IPS-18c (cell line): ENCODE results near the gene CDK15.

Experiments used
- H3K4me3 ChIP-seq: 2 replicates; pipeline ENCODE4 v1.7.0; 2013; ENCODE audit warnings: low read depth, mild to moderate bottlenecking, low read length, moderate library complexity; ENCODE audit not compliant: insufficient read depth
- H3K9me3 ChIP-seq: one replicate; pipeline ENCODE4 v1.6.1; 2013; ENCODE audit warnings: mild to moderate bottlenecking, low read length, moderate library complexity; ENCODE audit not compliant: control insufficient read depth, insufficient read depth

CDK15 gene

DNA sequence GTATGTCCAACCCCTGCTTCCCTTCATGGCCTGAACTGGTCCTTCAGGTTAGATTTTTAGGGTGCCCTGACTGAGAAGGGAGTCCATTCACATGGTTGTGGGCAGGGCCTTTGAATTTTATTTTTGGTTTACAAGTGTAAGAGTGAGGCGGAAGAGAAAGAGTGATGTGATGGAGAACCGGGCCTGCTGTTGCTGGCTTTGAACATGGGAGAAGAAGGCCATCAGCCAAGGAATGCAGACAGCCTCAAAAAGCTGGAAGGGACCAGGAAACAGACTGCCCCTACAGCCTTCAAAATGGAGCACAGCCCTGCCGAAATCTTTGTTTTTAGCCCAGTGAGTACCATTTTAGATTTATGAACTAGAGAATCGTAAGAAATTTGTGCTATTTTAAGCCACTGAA is 105.0 kb downstream of the CDK15 start:
- Histone ChIP-seq H3K9me3 (peaks cover 2% of the 10 kb centered on the region), H3K4me3 (no peak overlapping the region)

DNA sequence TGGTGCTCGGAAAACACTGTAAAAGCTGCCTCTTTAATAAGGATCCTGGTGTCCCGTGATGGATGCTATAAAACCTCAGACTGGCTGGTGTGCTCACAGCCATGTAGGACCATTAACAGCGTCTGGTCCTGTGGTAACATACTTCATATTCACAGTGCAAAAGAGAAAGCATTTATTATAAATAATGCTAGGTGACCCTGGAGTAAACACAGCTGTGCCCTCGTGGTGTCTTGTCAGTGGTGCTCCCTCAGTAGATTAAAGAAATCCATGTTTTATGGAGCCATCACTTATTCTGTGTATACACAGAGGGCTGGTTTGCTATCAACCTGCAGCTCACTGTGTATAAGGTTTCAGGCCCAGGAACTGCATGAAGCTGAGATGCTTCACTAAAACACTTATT is 106.9 kb downstream of the CDK15 start:
- Histone ChIP-seq H3K9me3 (peaks cover 2% of the 10 kb centered on the region), H3K4me3 (no peak overlapping the region)

DNA sequence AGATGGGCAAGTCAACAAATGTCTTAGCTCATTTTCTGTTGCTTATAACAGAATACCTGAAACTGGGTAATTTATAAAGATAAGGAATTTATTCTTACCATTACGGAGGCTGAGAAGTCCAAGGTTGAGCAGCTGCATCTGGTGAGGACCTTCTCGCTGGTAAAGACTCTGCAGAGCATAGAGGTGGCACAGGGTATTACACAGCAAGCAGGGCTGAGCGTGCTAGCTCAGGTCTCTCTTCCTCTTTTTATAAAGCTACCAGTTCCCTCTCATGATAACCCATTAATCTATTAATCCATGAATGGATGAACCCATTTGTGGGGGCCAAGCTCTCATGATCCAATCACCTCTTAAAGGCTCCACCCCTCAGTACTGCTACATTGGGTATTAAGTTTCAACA is 109.1 kb downstream of the CDK15 start:
- H3K4me3 ChIP-seq, result no peak overlapping the region

DNA sequence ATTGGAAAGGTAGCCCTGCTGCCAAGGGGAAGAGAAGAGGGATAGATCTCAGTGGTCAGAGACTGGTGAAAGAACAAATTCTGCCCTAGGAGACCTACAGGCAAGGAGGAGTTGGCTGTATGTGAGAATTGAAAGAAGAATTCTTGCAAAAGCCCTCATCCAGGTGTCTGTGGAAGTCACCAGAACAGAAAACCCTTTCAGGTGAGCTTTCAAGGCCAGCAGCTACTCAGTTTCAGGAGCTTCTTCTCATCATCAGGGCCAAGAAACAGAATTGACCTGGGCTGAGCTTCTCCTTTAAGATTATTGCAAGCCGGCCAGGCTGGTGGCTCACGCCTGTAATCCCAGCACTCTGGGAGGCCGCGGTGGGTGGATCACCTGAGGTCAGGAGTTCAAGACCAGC is 110.2 kb downstream of the CDK15 start:
- Histone ChIP-seq H3K4me3 (no peak overlapping the region), H3K9me3 (peaks cover 2% of the 10 kb centered on the region)

More for the DNA sequence above, 109.1 kb downstream of the CDK15 start:
- peaks cover 2% of the 10 kb centered on the region for H3K9me3 ChIP-seq

DNA sequence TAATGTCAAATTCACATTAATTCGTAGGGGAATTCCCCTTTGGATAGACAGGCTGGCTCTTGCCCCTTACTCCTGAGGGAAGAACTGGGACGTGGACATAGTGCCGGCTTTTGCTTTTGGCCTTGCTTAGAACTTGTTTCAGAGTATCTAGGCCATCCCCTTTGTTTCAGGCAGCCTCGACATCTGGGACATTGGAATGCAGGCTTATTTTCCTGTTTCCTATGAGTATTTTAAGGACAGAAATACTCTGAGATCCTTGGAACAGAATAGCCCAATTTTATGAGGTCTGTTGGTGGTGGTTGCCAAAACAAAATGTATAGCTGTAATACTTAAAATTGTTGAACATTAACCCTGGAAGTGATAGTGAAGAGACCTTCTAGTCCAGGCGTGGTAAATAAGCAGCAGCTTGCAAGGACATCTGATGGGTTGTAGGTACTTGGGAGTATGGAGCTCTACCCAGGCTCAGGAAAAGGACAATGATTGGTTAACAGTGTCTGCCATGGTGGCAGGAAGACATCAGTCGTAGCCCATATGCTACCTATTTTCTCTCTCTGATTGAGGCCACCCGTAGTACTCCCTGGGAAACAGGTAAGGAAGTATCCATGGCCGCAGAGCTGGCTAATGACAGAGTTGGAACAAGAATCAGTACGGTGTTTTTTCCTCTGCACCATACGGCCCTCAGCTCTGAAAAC is 112.4 kb downstream of the CDK15 start:
- Histone ChIP-seq H3K4me3 (no peak overlapping the region), H3K9me3 (no peaks in the 10 kb centered on the region)

- Histone ChIP-seq H3K9me3 (no peaks in the 10 kb centered on the region), H3K4me3 (no peak overlapping the region)
Observed at GRCh38 chr2:201919308-201919634, 112.9 kb downstream of the CDK15 start.

GRCh38 chr2:201923436-201924328 is 117.3 kb downstream of the CDK15 start:
- no peaks in the 10 kb centered on the region for H3K9me3 ChIP-seq

DNA sequence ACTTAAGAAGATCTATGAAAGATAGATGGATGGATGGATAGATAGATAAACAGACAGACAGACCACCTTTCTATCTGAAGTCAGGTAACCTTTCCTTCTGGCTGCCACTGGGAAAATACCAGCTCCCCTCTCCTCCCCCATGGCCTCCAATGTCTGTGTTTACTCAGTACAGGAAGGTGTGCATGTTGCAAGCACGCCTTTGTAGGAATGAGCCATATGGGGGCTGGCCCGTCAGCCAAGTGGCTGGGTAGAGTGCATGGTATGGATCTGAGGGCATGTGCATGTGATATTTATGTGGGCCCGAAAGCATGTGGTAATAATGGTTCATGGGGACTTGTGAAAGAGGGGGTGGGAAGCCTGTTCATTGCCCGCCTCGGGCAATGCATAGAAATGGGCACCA is 118.1 kb downstream of the CDK15 start:
- no peaks in the 10 kb centered on the region for H3K9me3 ChIP-seq

More at GRCh38 chr2:201923436-201924328, 117.3 kb downstream of the CDK15 start:
- no peak overlapping the region for H3K4me3 ChIP-seq

GRCh38 chr2:201925056-201925455 is 118.7 kb downstream of the CDK15 start:
- H3K9me3 ChIP-seq, result no peaks in the 10 kb centered on the region

More for the DNA sequence above, 118.1 kb downstream of the CDK15 start:
- H3K4me3 ChIP-seq, result no peak overlapping the region

GRCh38 chr2:201926067-201926466 is 119.7 kb downstream of the CDK15 start:
- Histone ChIP-seq H3K4me3 (no peak overlapping the region), H3K9me3 (no peaks in the 10 kb centered on the region)

More at GRCh38 chr2:201925056-201925455, 118.7 kb downstream of the CDK15 start:
- no peak overlapping the region for H3K4me3 ChIP-seq

DNA sequence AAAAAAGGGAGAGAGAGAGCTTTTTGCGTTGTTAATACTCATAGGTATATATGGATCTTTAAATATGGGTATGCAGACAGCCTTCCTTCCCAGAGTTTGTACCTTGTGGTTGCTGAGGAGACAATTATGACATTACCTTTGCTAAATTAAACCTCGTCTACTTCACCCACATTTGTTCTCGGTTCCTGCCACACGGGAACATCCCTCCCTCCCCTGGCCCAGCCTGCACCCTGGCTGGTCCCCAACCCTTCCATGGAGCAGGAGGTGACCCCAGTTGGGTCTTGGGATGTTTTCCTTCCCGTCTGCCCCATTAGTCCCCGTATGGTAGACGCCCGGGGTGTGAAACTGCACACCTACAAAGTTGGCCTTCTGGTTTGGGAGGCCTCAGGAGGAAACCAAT is 122.0 kb downstream of the CDK15 start:
- no peak overlapping the region for H3K4me3 ChIP-seq
- no peaks in the 10 kb centered on the region for H3K9me3 ChIP-seq

GRCh38 chr2:201929281-201930026 is 123.1 kb downstream of the CDK15 start:
- Histone ChIP-seq H3K4me3 (no peak overlapping the region), H3K9me3 (no peaks in the 10 kb centered on the region)

DNA sequence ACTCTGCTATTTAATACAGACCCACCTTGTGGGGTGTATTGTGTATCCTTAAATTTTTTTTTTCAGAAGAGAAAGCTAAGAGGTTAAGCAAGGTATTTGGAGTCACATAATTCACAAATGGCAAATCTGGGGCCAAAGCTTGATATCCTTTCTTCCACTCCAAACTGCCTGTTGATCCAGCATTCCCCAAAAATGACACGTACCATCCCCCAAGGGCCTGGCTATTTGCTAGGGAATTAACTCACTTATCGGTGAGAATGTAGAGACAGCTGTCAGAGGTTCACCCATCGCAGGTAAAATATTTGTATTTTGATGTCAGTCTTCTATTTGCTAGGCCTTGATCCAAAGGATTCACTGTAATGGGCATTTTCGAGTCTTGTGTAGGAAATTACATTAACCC is 123.7 kb downstream of the CDK15 start:
- no peaks in the 10 kb centered on the region for H3K9me3 ChIP-seq
- no peak overlapping the region for H3K4me3 ChIP-seq

- H3K4me3 ChIP-seq, result no peak overlapping the region
- no peaks in the 10 kb centered on the region for H3K9me3 ChIP-seq
Observed at GRCh38 chr2:201930831-201931230, 124.5 kb downstream of the CDK15 start.

DNA sequence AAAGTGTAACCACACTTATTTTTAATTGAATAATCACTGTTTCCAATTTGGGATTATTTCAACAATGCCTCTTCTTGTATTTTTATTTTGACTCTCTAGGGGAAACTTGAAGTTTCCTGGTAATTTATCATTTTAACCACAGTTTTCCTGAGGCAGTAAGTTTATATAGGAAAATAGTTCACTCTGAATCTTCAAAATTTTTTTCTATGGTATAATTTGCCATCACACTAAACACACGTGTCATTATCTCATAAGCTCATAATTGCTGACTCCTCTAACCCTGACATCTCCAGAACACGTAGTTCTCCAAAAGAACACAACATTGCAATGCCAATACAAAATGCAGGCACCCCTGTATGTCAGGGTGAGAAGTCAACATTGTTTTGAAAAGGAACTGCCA is 125.1 kb downstream of the CDK15 start:
- H3K9me3 ChIP-seq, result no peaks in the 10 kb centered on the region
- no peak overlapping the region for H3K4me3 ChIP-seq

- Histone ChIP-seq H3K4me3 (no peak overlapping the region), H3K9me3 (no peaks in the 10 kb centered on the region)
Observed at GRCh38 chr2:201931951-201932350, 125.6 kb downstream of the CDK15 start.

GRCh38 chr2:201932511-201932910 is 126.2 kb downstream of the CDK15 start:
- Histone ChIP-seq H3K9me3 (no peaks in the 10 kb centered on the region), H3K4me3 (no peak overlapping the region)

DNA sequence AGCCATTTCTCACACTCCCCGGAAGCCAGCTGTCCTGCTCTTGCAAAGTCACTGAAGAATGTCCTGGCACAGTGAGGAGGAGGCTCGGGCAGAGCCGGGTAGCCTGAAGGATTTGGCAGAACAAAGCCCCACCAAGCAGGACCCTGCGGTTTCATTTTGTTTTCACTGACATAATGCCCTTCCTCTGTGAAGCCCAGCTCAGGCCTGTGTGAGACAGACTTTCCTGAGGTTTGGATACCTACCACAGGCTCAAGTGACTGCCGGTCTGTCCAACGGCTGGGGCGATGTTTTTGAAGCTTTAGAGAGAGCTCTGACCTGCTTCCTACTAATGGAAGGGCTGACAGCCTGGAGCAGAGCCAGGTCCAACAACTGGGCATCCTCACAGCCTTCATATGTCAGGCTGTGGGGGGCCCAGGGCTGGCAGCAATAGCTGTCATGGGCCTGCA is 127.5 kb downstream of the CDK15 start:
- Histone ChIP-seq H3K9me3 (no peaks in the 10 kb centered on the region), H3K4me3 (no peak overlapping the region)
